GM15510 (cell line): ENCODE measurements around the gene LIPI.

Experiments used
- POLR2A ChIP-seq: IDR thresholded peaks from 3 replicates; pipeline ENCODE4 v1.6.1; 2011; ENCODE audit warnings: borderline replicate concordance; ENCODE audit not compliant: insufficient read length; ENCODE audit errors: extremely low read depth

Gene LIPI

GRCh38 chr21:14206222-14206621, 4.5 kb downstream of the LIPI start:
- no peak for TF ChIP-seq POLR2A

GRCh38 chr21:14143999-14144398, 66.8 kb downstream of the LIPI start:
- no peak for TF ChIP-seq POLR2A

GRCh38 chr21:14124266-14124665, 86.5 kb downstream of the LIPI start:
- TF ChIP-seq POLR2A: no peak

- TF ChIP-seq POLR2A: no peak
Observed at GRCh38 chr21:14121719-14122118, 89.0 kb downstream of the LIPI start.

- TF ChIP-seq POLR2A: no peak
Observed at GRCh38 chr21:14120091-14120734, 90.5 kb downstream of the LIPI start.

GRCh38 chr21:14119038-14119437, 91.7 kb downstream of the LIPI start:
- no peak for TF ChIP-seq POLR2A

GRCh38 chr21:14116080-14116481, 94.7 kb downstream of the LIPI start:
- no peak for TF ChIP-seq POLR2A

GRCh38 chr21:14115646-14116045, 95.1 kb downstream of the LIPI start:
- no peak for TF ChIP-seq POLR2A

- TF ChIP-seq POLR2A: no peak
Observed at GRCh38 chr21:14114251-14114650, 96.5 kb downstream of the LIPI start.

GRCh38 chr21:14099570-14099969, 111.2 kb downstream of the LIPI start:
- TF ChIP-seq POLR2A: no peak

- no peak for TF ChIP-seq POLR2A
Observed at GRCh38 chr21:14097881-14098499, 112.8 kb downstream of the LIPI start.

GRCh38 chr21:14096577-14096976, 114.2 kb downstream of the LIPI start:
- TF ChIP-seq POLR2A: no peak

GRCh38 chr21:14096172-14096571, 114.6 kb downstream of the LIPI start:
- TF ChIP-seq POLR2A: no peak

- TF ChIP-seq POLR2A: no peak
Observed at GRCh38 chr21:14095056-14095455, 115.7 kb downstream of the LIPI start.

GRCh38 chr21:14092834-14093560, 117.8 kb downstream of the LIPI start:
- TF ChIP-seq POLR2A: no peak

GRCh38 chr21:14088391-14088790, 122.4 kb downstream of the LIPI start:
- TF ChIP-seq POLR2A: no peak
